SK-N-SH (cell line): ENCODE data around the gene PKD1. TPM values are rescaled to one million over a fixed set of nuclear protein-coding genes. Genes with fewer than 3 reads are reported as not detected.
A peak's percentile ranks its signal among the peaks of the same experiment; 100 is the strongest.

Experiments used
- CTCF ChIA-PET: fragments of 300-600, 350-600 bp; formaldehyde crosslinking; extraction: SDS; loops from one replicate; lab custom pipeline; 2021; lab: Yijun Ruan, JAX
- POLR2A ChIA-PET: fragments of 350-600 bp; sonication (Branson Sonifier 250); formaldehyde crosslinking; extraction: SDS; loops from one replicate; lab custom pipeline; 2020; ENCODE audit warnings: antibody characterized with exemption, inconsistent platforms; lab: Yijun Ruan, JAX
- DNase-seq: peaks from one replicate; pipeline ENCODE4 v3.0.0; 2012
- H2AFZ ChIP-seq: fragments of 200-600 bp; sonication (generic); 2 replicates; pipeline ENCODE4 v1.8.1; 2016; ENCODE audit warnings: antibody characterized with exemption, mild to moderate bottlenecking, low read depth
- H3F3A ChIP-seq: fragments of 200-600 bp; sonication (generic); replicated peaks from 2 replicates; pipeline ENCODE3; 2016; ENCODE audit warnings: antibody characterized with exemption, mild to moderate bottlenecking; ENCODE audit not compliant: insufficient read depth
- H3K27ac ChIP-seq, 2 experiments: fragments of 200-500 bp in 1 of 2; fragments of 200-600 bp in 1 of 2; sonication (Bioruptor generic) in 1 of 2; sonication (generic), shearing (Covaris generic) in 1 of 2; 2 replicates each; pipeline versions ENCODE4 v1.5.1 to v1.6.1; 2014 to 2016; ENCODE audit warnings: low read depth in 2 of 2, inconsistent platforms in 1 of 2, low read length in 1 of 2, mild to moderate bottlenecking in 1 of 2, mixed read lengths in 1 of 2
- H3K27me3 ChIP-seq: fragments of 200-600 bp; sonication (generic), shearing (Covaris generic); 2 replicates; pipeline ENCODE4 v1.6.1; 2016; ENCODE audit warnings: mixed run types; ENCODE audit not compliant: insufficient read depth
- H3K36me3 ChIP-seq, 2 experiments: fragments of 200-500 bp in 1 of 2; fragments of 200-600 bp in 1 of 2; sonication (Bioruptor generic) in 1 of 2; sonication (generic) in 1 of 2; replicated peaks in 1 of 2; 2 replicates each; pipeline versions ENCODE3 to v1.5.1; 2014 to 2016; ENCODE audit warnings: low read length in 1 of 2, mild to moderate bottlenecking in 1 of 2; ENCODE audit not compliant: insufficient read depth in 2 of 2, control insufficient read depth in 1 of 2
- H3K4me1 ChIP-seq, 2 experiments: fragments of 200-500 bp in 1 of 2; fragments of 200-600 bp in 1 of 2; sonication (Bioruptor generic) in 1 of 2; sonication (generic), shearing (Covaris generic) in 1 of 2; 2 replicates each; pipeline versions ENCODE4 v1.5.1 to v1.6.1; 2014 to 2016; ENCODE audit warnings: low read depth in 1 of 2, low read length in 1 of 2, mixed run types in 1 of 2; ENCODE audit not compliant: insufficient read depth in 2 of 2, control insufficient read depth in 1 of 2
- H3K4me2 ChIP-seq: fragments of 200-600 bp; sonication (generic), shearing (Covaris generic); 2 replicates; pipeline ENCODE4 v1.6.1; 2017; ENCODE audit warnings: mixed run types
- H3K4me3 ChIP-seq, 2 experiments: fragments of 200-500 bp in 1 of 2; fragments of 200-600 bp in 1 of 2; sonication (Bioruptor generic) in 1 of 2; sonication (generic), shearing (Covaris generic) in 1 of 2; 2 replicates each; pipeline versions ENCODE4 v1.5.1 to v1.8.1; 2014 to 2016; ENCODE audit warnings: low read depth in 2 of 2, inconsistent platforms in 1 of 2, low read length in 1 of 2, mild to moderate bottlenecking in 1 of 2, mixed read lengths in 1 of 2, moderate library complexity in 1 of 2
- H3K79me2 ChIP-seq: fragments of 200-600 bp; sonication (generic); 2 replicates; pipeline ENCODE4 v1.8.1; 2017; ENCODE audit warnings: mild to moderate bottlenecking; ENCODE audit not compliant: insufficient read depth
- H3K9ac ChIP-seq: fragments of 200-600 bp; sonication (generic); 2 replicates; pipeline ENCODE4 v1.6.1; 2017; ENCODE audit warnings: mixed run types
- H3K9me2 ChIP-seq: fragments of 200-600 bp; sonication (generic); 2 replicates; pipeline ENCODE4 v1.6.1; 2017; ENCODE audit warnings: mixed run types
- H3K9me3 ChIP-seq: fragments of 200-600 bp; sonication (generic); 2 replicates; pipeline ENCODE4 v1.6.1; 2017; ENCODE audit warnings: mixed run types, mild to moderate bottlenecking, moderate library complexity
- H4K20me1 ChIP-seq: fragments of 200-600 bp; sonication (generic); 2 replicates; pipeline ENCODE4 v1.6.1; 2017; ENCODE audit warnings: mild to moderate bottlenecking, mixed run types; ENCODE audit not compliant: insufficient read depth
- EP300 ChIP-seq, 2 experiments: IDR thresholded peaks; 2 replicates each; pipeline versions ENCODE4 v1.4.0 to v1.6.1; 2012; ENCODE audit warnings: borderline replicate concordance in 1 of 2, low read depth in 1 of 2, low read length in 1 of 2
- EZH2phosphoT487 ChIP-seq: fragments of 200-600 bp; sonication (generic); IDR thresholded peaks from 2 replicates; pipeline ENCODE4 v1.6.1; 2017; ENCODE audit warnings: low read depth, mixed run types, mild to moderate bottlenecking, antibody characterized with exemption, moderate library complexity, borderline replicate concordance
- FOSL2 ChIP-seq: IDR thresholded peaks from 2 replicates; pipeline ENCODE4 v1.4.0; 2012; ENCODE audit warnings: low read depth, mild to moderate bottlenecking, moderate library complexity, borderline replicate concordance
- FOXJ3 ChIP-seq: sonication (generic); formaldehyde crosslinking; IDR thresholded peaks from 2 replicates; pipeline ENCODE4 v1.5.1; 2020; ENCODE audit warnings: mild to moderate bottlenecking, missing genetic modification reagents
- MEF2A ChIP-seq: IDR thresholded peaks from 2 replicates; pipeline ENCODE4 v1.4.0; 2012; ENCODE audit warnings: low read depth, borderline replicate concordance
- MXI1 ChIP-seq: IDR thresholded peaks from 2 replicates; pipeline ENCODE4 v1.6.1; 2012; ENCODE audit warnings: mild to moderate bottlenecking, low read depth, low read length, improper control_type of control experiment
- NFIC ChIP-seq: IDR thresholded peaks from 2 replicates; pipeline ENCODE4 v1.4.0; 2012; ENCODE audit warnings: borderline replicate concordance
- NRF1 ChIP-seq: IDR thresholded peaks from 2 replicates; pipeline ENCODE4 v1.6.1; 2012; ENCODE audit warnings: low read depth, mild to moderate bottlenecking, low read length
- POLR2AphosphoS5 ChIP-seq: IDR thresholded peaks from 2 replicates; pipeline ENCODE4 v1.6.1; 2012; ENCODE audit warnings: low read depth, low read length
- TAF1 ChIP-seq: IDR thresholded peaks from 2 replicates; pipeline ENCODE4 v1.6.1; 2012; ENCODE audit warnings: low read depth, mild to moderate bottlenecking, low read length, moderate library complexity, borderline replicate concordance
- TCF12 ChIP-seq: IDR thresholded peaks from 2 replicates; pipeline ENCODE4 v1.4.0; 2012
- WGBS: methylation state at CpG from one replicate; pipeline ENCODE4 v1.1.6; 2017; ENCODE audit warnings: low lambda C conversion rate; 5-methylcytosine and 5-hydroxymethylcytosine counted together
- polyA plus RNA-seq, 3 experiments: library from polyadenylated mRNA; depleted of rRNA; stranded (reverse); fragments of >200 nt; gene quantifications; 2 replicates each; pipeline ENCODE4 v1.2.3, GENCODE V29; 2012
- TF ChIP-seq, protein P1 (sequence below): IDR thresholded peaks from 2 replicates; pipeline ENCODE4 v1.4.0; 2012; ENCODE audit warnings: low read depth, borderline replicate concordance
- TF ChIP-seq, protein P2 (sequence below): IDR thresholded peaks from 2 replicates; pipeline ENCODE4 v1.4.0; 2012; ENCODE audit warnings: low read depth, borderline replicate concordance
- TF ChIP-seq, protein P3 (sequence below): IDR thresholded peaks from 2 replicates; pipeline ENCODE4 v1.6.1; 2012; ENCODE audit warnings: mild to moderate bottlenecking, low read depth, low read length, moderate library complexity

Gene PKD1
- polyA plus RNA-seq, 1 of the 3 experiments (the other 2 are of a cell fraction), result 47.4 TPM

DNA sequence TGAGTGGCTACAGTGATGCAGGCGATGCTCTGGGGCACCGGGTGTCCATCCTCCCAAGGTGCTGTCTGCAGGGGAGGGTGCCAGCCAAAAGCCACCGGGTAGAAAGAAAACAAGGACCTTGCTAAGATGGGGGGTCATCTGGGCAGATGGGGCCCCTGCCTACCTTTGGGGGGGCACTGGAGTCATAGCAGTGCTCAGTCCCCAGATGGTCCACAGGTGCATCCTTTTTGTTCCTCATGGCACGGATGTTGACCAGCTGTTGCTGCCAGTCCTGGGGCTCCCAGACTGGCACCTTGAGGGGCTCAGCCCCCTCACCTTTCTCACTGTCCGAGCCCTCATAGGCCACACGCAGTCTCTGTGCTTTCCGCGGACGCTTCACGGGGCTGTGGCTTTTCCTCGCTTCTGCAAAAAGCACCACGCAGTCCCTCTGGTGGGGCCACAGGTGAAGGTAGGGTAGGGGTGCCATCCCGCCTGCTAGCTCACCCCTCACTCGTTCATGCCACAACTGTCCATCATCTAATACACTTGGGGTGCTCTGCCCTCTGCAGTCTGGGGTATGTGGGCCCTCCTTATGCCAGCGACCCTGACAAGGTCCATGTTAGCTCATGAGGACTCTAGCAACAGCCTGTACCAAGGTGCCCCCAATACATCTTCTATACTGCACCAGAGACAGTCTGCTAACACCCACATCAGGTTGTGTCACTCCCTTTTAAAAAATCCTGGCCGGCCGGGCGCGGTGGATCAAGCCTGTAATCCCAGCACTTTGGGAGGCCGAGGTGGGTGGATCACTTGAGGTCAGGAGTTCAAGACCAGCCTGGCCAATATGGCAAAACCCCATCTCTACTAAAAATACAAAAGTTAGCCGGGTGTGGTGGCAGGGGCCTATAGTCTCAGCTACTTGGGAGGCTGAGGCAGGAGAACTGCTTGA is 89.5 kb downstream of the PKD1 start:
- Histone ChIP-seq H3K27ac (no peak overlapping the region; a peak in 1 of 4 replicates), H3F3A (no peaks in the 10 kb centered on the region), H3K4me1 (peaks cover 4 to 27% of the 10 kb centered on the region in 2 experiments; a peak in 3 of 4 replicates), H3K27me3 (no peaks in the 10 kb centered on the region), H3K9me3 (no peaks in the 10 kb centered on the region), H3K79me2 (peaks cover 47% of the 10 kb centered on the region), H3K36me3 (peaks cover 10 to 13% of the 10 kb centered on the region in 2 experiments), H3K9me2 (no peaks in the 10 kb centered on the region), H3K9ac (no peak overlapping the region; the same call in 1 of the 2 replicates), H2AFZ (no peak overlapping the region), H3K4me3 (peak overlapping the region in 1 of 2 experiments; percentile 71; a peak in 3 of 4 replicates), H4K20me1 (no peaks in the 10 kb centered on the region), H3K4me2 (peak overlapping the region; percentile 98)
- DNase-seq, result no peak
- POLR2A ChIA-PET, result interaction anchor here (0.6 to 2.1 kb wide), 5 partner anchors 9 to 105 kb away, joined by 3 to 9 read pairs (median 5); no protein-coding TSS in a partner anchor
- TF ChIP-seq TCF12 (no peak), MXI1 (no peak), MEF2A (no peak), TAF1 (no peak), NRF1 (no peak), NFIC (no peak), EP300 (IDR thresholded peaks at IDR 0.05; ENCODE audit: borderline replicate concordance in 1 of 2, low read depth in 1 of 2, low read length in 1 of 2) (no peak), EZH2phosphoT487 (no peak), FOXJ3 (no peak)
- TF ChIP-seq, protein P1, sequence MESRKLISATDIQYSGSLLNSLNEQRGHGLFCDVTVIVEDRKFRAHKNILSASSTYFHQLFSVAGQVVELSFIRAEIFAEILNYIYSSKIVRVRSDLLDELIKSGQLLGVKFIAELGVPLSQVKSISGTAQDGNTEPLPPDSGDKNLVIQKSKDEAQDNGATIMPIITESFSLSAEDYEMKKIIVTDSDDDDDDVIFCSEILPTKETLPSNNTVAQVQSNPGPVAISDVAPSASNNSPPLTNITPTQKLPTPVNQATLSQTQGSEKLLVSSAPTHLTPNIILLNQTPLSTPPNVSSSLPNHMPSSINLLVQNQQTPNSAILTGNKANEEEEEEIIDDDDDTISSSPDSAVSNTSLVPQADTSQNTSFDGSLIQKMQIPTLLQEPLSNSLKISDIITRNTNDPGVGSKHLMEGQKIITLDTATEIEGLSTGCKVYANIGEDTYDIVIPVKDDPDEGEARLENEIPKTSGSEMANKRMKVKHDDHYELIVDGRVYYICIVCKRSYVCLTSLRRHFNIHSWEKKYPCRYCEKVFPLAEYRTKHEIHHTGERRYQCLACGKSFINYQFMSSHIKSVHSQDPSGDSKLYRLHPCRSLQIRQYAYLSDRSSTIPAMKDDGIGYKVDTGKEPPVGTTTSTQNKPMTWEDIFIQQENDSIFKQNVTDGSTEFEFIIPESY, result no peak
- 95% methylated on average over 19 of the region's 21 CpGs for WGBS
- CTCF ChIA-PET, result interaction anchor here (1.2 to 5.8 kb wide), 6 partner anchors 9 to 107 kb away, joined by 3 to 43 read pairs (median 18); no protein-coding TSS in a partner anchor

DNA sequence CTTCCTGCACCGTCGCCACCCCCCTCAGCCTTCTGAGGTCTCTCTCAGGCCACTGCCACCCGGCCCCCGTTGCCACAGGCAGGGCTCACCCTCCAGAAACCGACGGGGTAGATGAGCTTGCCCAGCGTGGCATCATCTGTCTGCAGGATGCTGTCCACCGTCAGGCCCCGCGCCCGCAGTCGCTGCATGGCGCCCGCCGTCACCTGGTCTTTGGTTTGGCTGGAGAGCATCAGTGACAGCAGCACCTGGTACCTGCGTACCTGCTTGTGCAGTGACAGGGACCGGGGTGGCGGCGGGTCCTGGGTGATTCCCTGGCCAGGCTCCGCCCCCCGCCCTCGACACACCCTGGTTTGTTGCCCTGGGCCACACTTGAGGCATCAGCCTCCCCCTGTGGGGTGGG is 91.2 kb downstream of the PKD1 start:
- Histone ChIP-seq H3K27me3 (no peaks in the 10 kb centered on the region), H3F3A (peaks cover 3% of the 10 kb centered on the region), H3K9me2 (no peaks in the 10 kb centered on the region), H3K4me1 (peaks cover 4 to 44% of the 10 kb centered on the region in 2 experiments; a peak in 3 of 4 replicates), H4K20me1 (no peaks in the 10 kb centered on the region), H3K4me2 (no peak overlapping the region), H3K36me3 (peaks cover 0 to 9% of the 10 kb centered on the region in 2 experiments), H3K9ac (no peak overlapping the region), H3K9me3 (no peaks in the 10 kb centered on the region), H3K4me3 (no peak overlapping the region), H3K27ac (no peak overlapping the region), H3K79me2 (peaks cover 30% of the 10 kb centered on the region), H2AFZ (no peak overlapping the region)
- ChIA-PET POLR2A (no interaction called here), CTCF (interaction anchor here (1.1 to 5.8 kb wide), 4 partner anchors 9 to 96 kb away, joined by 3 to 43 read pairs (median 5); partner anchors contain the start of gene NHERF2)
- 95% methylated on average over 19 of the region's 22 CpGs for WGBS
- no peak for DNase-seq
- TF ChIP-seq, protein P2, sequence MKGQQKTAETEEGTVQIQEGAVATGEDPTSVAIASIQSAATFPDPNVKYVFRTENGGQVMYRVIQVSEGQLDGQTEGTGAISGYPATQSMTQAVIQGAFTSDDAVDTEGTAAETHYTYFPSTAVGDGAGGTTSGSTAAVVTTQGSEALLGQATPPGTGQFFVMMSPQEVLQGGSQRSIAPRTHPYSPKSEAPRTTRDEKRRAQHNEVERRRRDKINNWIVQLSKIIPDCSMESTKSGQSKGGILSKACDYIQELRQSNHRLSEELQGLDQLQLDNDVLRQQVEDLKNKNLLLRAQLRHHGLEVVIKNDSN, result no peak
- no peak for TF ChIP-seq TCF12
- TF ChIP-seq FOSL2, result no peak
- TF ChIP-seq, protein P1, result no peak
- TF ChIP-seq, protein P3, sequence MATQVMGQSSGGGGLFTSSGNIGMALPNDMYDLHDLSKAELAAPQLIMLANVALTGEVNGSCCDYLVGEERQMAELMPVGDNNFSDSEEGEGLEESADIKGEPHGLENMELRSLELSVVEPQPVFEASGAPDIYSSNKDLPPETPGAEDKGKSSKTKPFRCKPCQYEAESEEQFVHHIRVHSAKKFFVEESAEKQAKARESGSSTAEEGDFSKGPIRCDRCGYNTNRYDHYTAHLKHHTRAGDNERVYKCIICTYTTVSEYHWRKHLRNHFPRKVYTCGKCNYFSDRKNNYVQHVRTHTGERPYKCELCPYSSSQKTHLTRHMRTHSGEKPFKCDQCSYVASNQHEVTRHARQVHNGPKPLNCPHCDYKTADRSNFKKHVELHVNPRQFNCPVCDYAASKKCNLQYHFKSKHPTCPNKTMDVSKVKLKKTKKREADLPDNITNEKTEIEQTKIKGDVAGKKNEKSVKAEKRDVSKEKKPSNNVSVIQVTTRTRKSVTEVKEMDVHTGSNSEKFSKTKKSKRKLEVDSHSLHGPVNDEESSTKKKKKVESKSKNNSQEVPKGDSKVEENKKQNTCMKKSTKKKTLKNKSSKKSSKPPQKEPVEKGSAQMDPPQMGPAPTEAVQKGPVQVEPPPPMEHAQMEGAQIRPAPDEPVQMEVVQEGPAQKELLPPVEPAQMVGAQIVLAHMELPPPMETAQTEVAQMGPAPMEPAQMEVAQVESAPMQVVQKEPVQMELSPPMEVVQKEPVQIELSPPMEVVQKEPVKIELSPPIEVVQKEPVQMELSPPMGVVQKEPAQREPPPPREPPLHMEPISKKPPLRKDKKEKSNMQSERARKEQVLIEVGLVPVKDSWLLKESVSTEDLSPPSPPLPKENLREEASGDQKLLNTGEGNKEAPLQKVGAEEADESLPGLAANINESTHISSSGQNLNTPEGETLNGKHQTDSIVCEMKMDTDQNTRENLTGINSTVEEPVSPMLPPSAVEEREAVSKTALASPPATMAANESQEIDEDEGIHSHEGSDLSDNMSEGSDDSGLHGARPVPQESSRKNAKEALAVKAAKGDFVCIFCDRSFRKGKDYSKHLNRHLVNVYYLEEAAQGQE, result no peak
- TF ChIP-seq POLR2AphosphoS5, result no peak
- no peak for TF ChIP-seq NRF1
